Transverse colon (tissue), 4 donors: ENCODE measurements around the gene GNAL.

Source experiments
- EP300 ChIP-seq: sonication (generic); formaldehyde crosslinking; IDR thresholded peaks from one replicate; pipeline ENCODE4 v1.6.1; 2017; ENCODE audit warnings: antibody characterized with exemption, low read depth
- POLR2A ChIP-seq: fragments of 450-650 bp; IDR thresholded peaks from one replicate; pipeline ENCODE4 v1.6.1; 2016; ENCODE audit warnings: antibody characterized with exemption, mild to moderate bottlenecking, moderate library complexity
- POLR2AphosphoS5 ChIP-seq, 3 donors: sonication (generic); formaldehyde crosslinking; IDR thresholded peaks; one replicate each; pipeline ENCODE4 v1.6.1; 2016; ENCODE audit warnings: antibody characterized with exemption in 3 of 3
- TF ChIP-seq, protein P1 (sequence below), 5 experiments: fragments of 200-600 bp in 3 of 5; fragments of 450-650 bp in 2 of 5; sonication (generic) in 3 of 5; IDR thresholded peaks; 1 replicate in 2 of 5; 2 replicates in 3 of 5; pipeline ENCODE4 v1.5.1; 2016 to 2017; ENCODE audit warnings: antibody characterized with exemption in 5 of 5, inconsistent platforms in 3 of 5, mild to moderate bottlenecking in 2 of 5, moderate library complexity in 1 of 5

- TF ChIP-seq, protein P1, sequence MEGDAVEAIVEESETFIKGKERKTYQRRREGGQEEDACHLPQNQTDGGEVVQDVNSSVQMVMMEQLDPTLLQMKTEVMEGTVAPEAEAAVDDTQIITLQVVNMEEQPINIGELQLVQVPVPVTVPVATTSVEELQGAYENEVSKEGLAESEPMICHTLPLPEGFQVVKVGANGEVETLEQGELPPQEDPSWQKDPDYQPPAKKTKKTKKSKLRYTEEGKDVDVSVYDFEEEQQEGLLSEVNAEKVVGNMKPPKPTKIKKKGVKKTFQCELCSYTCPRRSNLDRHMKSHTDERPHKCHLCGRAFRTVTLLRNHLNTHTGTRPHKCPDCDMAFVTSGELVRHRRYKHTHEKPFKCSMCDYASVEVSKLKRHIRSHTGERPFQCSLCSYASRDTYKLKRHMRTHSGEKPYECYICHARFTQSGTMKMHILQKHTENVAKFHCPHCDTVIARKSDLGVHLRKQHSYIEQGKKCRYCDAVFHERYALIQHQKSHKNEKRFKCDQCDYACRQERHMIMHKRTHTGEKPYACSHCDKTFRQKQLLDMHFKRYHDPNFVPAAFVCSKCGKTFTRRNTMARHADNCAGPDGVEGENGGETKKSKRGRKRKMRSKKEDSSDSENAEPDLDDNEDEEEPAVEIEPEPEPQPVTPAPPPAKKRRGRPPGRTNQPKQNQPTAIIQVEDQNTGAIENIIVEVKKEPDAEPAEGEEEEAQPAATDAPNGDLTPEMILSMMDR (IDR thresholded peaks at IDR 0.05): no peak
- TF ChIP-seq POLR2A (no peak), POLR2AphosphoS5 (IDR thresholded peaks at IDR 0.05) (no peak), EP300 (no peak)
Measured at GRCh38 chr18:11785444-11786055, 96.5 kb downstream of the GNAL start.
